IMR-90 (cell line): ENCODE measurements around the gene APPBP2. TPM values are rescaled to one million over a fixed set of nuclear protein-coding genes. Genes with fewer than 3 reads are reported as not detected.

Experiments
- ATAC-seq: fragments of 200-7000 bp; cut with Tn5 transposase; 2 replicates; pipeline ENCODE4 v1.9.1; 2020; ENCODE audit warnings: low read depth, mild to moderate bottlenecking, moderate library complexity
- BruUV-seq: library from RNA; stranded (reverse); fragments of 400-500 nt; replicated peaks from 2 replicates; lab custom pipeline; 2021; lab: Mats Ljungman, UMichigan
- CTCF ChIA-PET: fragments of 300-600 bp; formaldehyde crosslinking; extraction: SDS; loops from one replicate; lab custom pipeline; 2021; ENCODE audit warnings: antibody characterized with exemption; lab: Yijun Ruan, JAX
- POLR2A ChIA-PET: fragments of 300-600 bp; sonication (Branson Sonifier 250); formaldehyde crosslinking; loops from one replicate; lab custom pipeline; 2022; ENCODE audit warnings: antibody characterized with exemption; ENCODE audit not compliant: unreplicated experiment; lab: Charles Lee
- DNase-seq: peaks from one replicate; pipeline ENCODE4 v3.0.0; 2013
- H2AFZ ChIP-seq: replicated peaks from 2 replicates; pipeline ENCODE3; 2013; ENCODE audit warnings: low read length, mild to moderate bottlenecking; ENCODE audit not compliant: poor library complexity
- H2AK5ac ChIP-seq: 2 replicates; pipeline ENCODE4 v1.6.1; 2013; ENCODE audit warnings: low read depth, low read length, inconsistent platforms
- H2AK9ac ChIP-seq: replicated peaks from 2 replicates; pipeline ENCODE3; 2013; ENCODE audit warnings: mild to moderate bottlenecking, low read depth, low read length, moderate library complexity; ENCODE audit not compliant: poor library complexity
- H2BK120ac ChIP-seq: 2 replicates; pipeline ENCODE4 v1.6.1; 2013; ENCODE audit warnings: low read depth, low read length, inconsistent platforms
- H2BK15ac ChIP-seq: 3 replicates; pipeline ENCODE4 v1.6.1; 2013; ENCODE audit warnings: low read depth, low read length, inconsistent platforms
- H2BK20ac ChIP-seq: 2 replicates; pipeline ENCODE4 v1.6.1; 2013; ENCODE audit warnings: low read depth, mild to moderate bottlenecking, inconsistent platforms, low read length, moderate library complexity
- H2BK5ac ChIP-seq: 2 replicates; pipeline ENCODE4 v1.6.1; 2013; ENCODE audit warnings: mild to moderate bottlenecking, low read depth, low read length, inconsistent platforms; ENCODE audit not compliant: poor library complexity, severe bottlenecking
- H3K14ac ChIP-seq: replicated peaks from 2 replicates; pipeline ENCODE4 v1.6.1; 2013; ENCODE audit warnings: low read depth, low read length, inconsistent platforms
- H3K18ac ChIP-seq: 2 replicates; pipeline ENCODE4 v1.6.1; 2013; ENCODE audit warnings: low read depth, low read length, control low read depth
- H3K23ac ChIP-seq: 2 replicates; pipeline ENCODE4 v1.6.1; 2013; ENCODE audit warnings: low read depth, low read length, inconsistent platforms
- H3K27ac ChIP-seq: 2 replicates; pipeline ENCODE4 v1.5.1; 2013; ENCODE audit warnings: mild to moderate bottlenecking, control low read depth, low read length; ENCODE audit not compliant: insufficient read depth
- H3K27me3 ChIP-seq: 2 replicates; pipeline ENCODE4 v1.6.1; 2013; ENCODE audit warnings: low read length; ENCODE audit not compliant: control insufficient read depth, insufficient read depth
- H3K36me3 ChIP-seq: 2 replicates; pipeline ENCODE4 v1.6.1; 2013; ENCODE audit warnings: low read length, mixed read lengths; ENCODE audit not compliant: control insufficient read depth, insufficient read depth
- H3K4ac ChIP-seq: 2 replicates; pipeline ENCODE4 v1.6.1; 2013; ENCODE audit warnings: low read depth, low read length, inconsistent platforms
- H3K4me1 ChIP-seq: 2 replicates; pipeline ENCODE4 v1.6.1; 2013; ENCODE audit warnings: low read length, mixed read lengths; ENCODE audit not compliant: control insufficient read depth, insufficient read depth
- H3K4me2 ChIP-seq: 2 replicates; pipeline ENCODE4 v1.6.1; 2013; ENCODE audit warnings: low read depth, mild to moderate bottlenecking, control low read depth, low read length, moderate library complexity
- H3K4me3 ChIP-seq: 2 replicates; pipeline ENCODE4 v1.5.1; 2013; ENCODE audit warnings: low read depth, mild to moderate bottlenecking, control low read depth, low read length, moderate library complexity; ENCODE audit not compliant: insufficient read depth
- H3K56ac ChIP-seq: 2 replicates; pipeline ENCODE4 v1.6.1; 2013; ENCODE audit warnings: low read length, inconsistent platforms; ENCODE audit not compliant: insufficient read depth; ENCODE audit errors: extremely low read depth
- H3K79me1 ChIP-seq, 2 experiments: 2 replicates each; pipeline ENCODE4 v1.6.1; 2013; ENCODE audit warnings: low read length in 2 of 2, inconsistent platforms in 1 of 2, low read depth in 1 of 2
- H3K9ac ChIP-seq: 2 replicates; pipeline ENCODE4 v1.6.1; 2013; ENCODE audit warnings: low read depth, low read length, control low read depth
- H3K9me1 ChIP-seq: 2 replicates; pipeline ENCODE4 v1.6.1; 2013; ENCODE audit warnings: low read length, inconsistent platforms; ENCODE audit not compliant: insufficient read depth
- H3K9me3 ChIP-seq: 2 replicates; pipeline ENCODE4 v1.6.1; 2013; ENCODE audit warnings: low read length; ENCODE audit not compliant: control insufficient read depth, insufficient read depth
- H4K20me1 ChIP-seq: 2 replicates; pipeline ENCODE4 v1.6.1; 2013; ENCODE audit warnings: low read length, inconsistent platforms; ENCODE audit not compliant: insufficient read depth
- H4K5ac ChIP-seq: 2 replicates; pipeline ENCODE4 v1.6.1; 2013; ENCODE audit warnings: mild to moderate bottlenecking, low read depth, low read length, control low read depth
- H4K8ac ChIP-seq, 2 experiments: 2 replicates each; pipeline ENCODE4 v1.6.1; 2013; ENCODE audit warnings: low read depth in 2 of 2, low read length in 2 of 2, control low read depth in 1 of 2, inconsistent platforms in 1 of 2
- H4K91ac ChIP-seq: 2 replicates; pipeline ENCODE4 v1.6.1; 2013; ENCODE audit warnings: low read depth, low read length, inconsistent platforms; ENCODE audit not compliant: insufficient read depth
- BHLHE40 ChIP-seq: fragments of 150-350 bp; IDR thresholded peaks from 2 replicates; pipeline ENCODE4 v1.6.1; 2016; ENCODE audit warnings: mild to moderate bottlenecking, low read depth, low read length
- CEBPB ChIP-seq: IDR thresholded peaks from 2 replicates; pipeline ENCODE4 v1.6.1; 2012; ENCODE audit warnings: low read depth, low read length, improper control_type of control experiment
- CHD1 ChIP-seq: IDR thresholded peaks from 2 replicates; pipeline ENCODE4 v1.6.1; 2012; ENCODE audit warnings: low read depth, low read length, improper control_type of control experiment
- FOS ChIP-seq: fragments of 150-350 bp; IDR thresholded peaks from 2 replicates; pipeline ENCODE4 v1.6.1; 2016; ENCODE audit warnings: low read depth, low read length
- MAFK ChIP-seq: IDR thresholded peaks from 2 replicates; pipeline ENCODE4 v1.6.1; 2012; ENCODE audit warnings: low read depth, low read length, improper control_type of control experiment
- MAZ ChIP-seq: IDR thresholded peaks from 2 replicates; pipeline ENCODE4 v1.6.1; 2012; ENCODE audit warnings: low read depth, mild to moderate bottlenecking, low read length, improper control_type of control experiment, moderate library complexity, borderline replicate concordance
- MXI1 ChIP-seq: IDR thresholded peaks from 2 replicates; pipeline ENCODE4 v1.6.1; 2012; ENCODE audit warnings: low read depth, mild to moderate bottlenecking, low read length, moderate library complexity, borderline replicate concordance
- NFE2L2 ChIP-seq: fragments of 150-350 bp; IDR thresholded peaks from 2 replicates; pipeline ENCODE4 v1.6.1; 2016; ENCODE audit warnings: low read depth, mild to moderate bottlenecking, low read length
- POLR2A ChIP-seq: IDR thresholded peaks from 2 replicates; pipeline ENCODE4 v1.6.1; 2012; ENCODE audit warnings: mild to moderate bottlenecking, low read depth, low read length
- RAD21 ChIP-seq: IDR thresholded peaks from 2 replicates; pipeline ENCODE4 v1.6.1; 2012; ENCODE audit warnings: low read length, improper control_type of control experiment
- RCOR1 ChIP-seq: IDR thresholded peaks from 2 replicates; pipeline ENCODE4 v1.6.1; 2012; ENCODE audit warnings: mild to moderate bottlenecking, low read length, improper control_type of control experiment; ENCODE audit not compliant: insufficient replicate concordance
- RFX5 ChIP-seq: IDR thresholded peaks from 2 replicates; pipeline ENCODE4 v1.8.0; 2012; ENCODE audit warnings: low read depth, mild to moderate bottlenecking, low read length, moderate library complexity
- SMC3 ChIP-seq: fragments of 150-350 bp; IDR thresholded peaks from 2 replicates; pipeline ENCODE4 v1.6.1; 2016; ENCODE audit warnings: low read depth, mild to moderate bottlenecking, antibody characterized with exemption, low read length, moderate library complexity
- dilution Hi-C: fragments of 300-500 bp; cut with HindIII; formaldehyde crosslinking; loops from one replicate; pipeline ENCODE4 v1.14.3; 2018; ENCODE audit warnings: low sequenced_read_pairs; ENCODE audit not compliant: unreplicated experiment
- in situ Hi-C: fragments of 300-500 bp; cut with MboI; formaldehyde crosslinking; loops from 3 replicates; pipeline ENCODE4 v1.14.3; 2019; ENCODE audit warnings: low sequenced_read_pairs, inconsistent platforms, mixed read lengths
- intact Hi-C: fragments of 100-400 bp; cut with micrococcal nuclease; formaldehyde crosslinking; loops from 2 replicates; pipeline ENCODE4 v1.10.0; 2022
- polyA plus RNA-seq, 3 experiments: library from polyadenylated mRNA; depleted of rRNA; stranded (reverse); fragments of >200 nt; gene quantifications; 2 replicates each; pipeline ENCODE4 v1.2.3, GENCODE V29; 2012; ENCODE audit warnings: low replicate concordance in 1 of 3
- total RNA-seq: library from RNA; depleted of rRNA; stranded (reverse); fragments of >200 nt; gene quantifications from 2 replicates; pipeline ENCODE4 v1.2.3, GENCODE V29; 2012
- TF ChIP-seq, protein P1 (sequence below): fragments of 150-350 bp; IDR thresholded peaks from 2 replicates; pipeline ENCODE4 v1.6.1; 2016; ENCODE audit warnings: low read depth, mild to moderate bottlenecking, low read length, moderate library complexity, borderline replicate concordance
- TF ChIP-seq, protein P2 (sequence below): conservative IDR thresholded peaks from 2 replicates; pipeline ENCODE4 v1.5.1; 2012; ENCODE audit warnings: mild to moderate bottlenecking, low read depth, low read length, improper control_type of control experiment
- TF ChIP-seq, protein P3 (sequence below): fragments of 150-350 bp; IDR thresholded peaks from 2 replicates; pipeline ENCODE4 v1.6.1; 2017; ENCODE audit warnings: mild to moderate bottlenecking, antibody characterized with exemption, low read length, low read depth

Gene APPBP2
- total and polyA plus RNA-seq, 2 of the 4 experiments (the other 2 are of a cell fraction) = 12.3 to 93.9 TPM

DNA sequence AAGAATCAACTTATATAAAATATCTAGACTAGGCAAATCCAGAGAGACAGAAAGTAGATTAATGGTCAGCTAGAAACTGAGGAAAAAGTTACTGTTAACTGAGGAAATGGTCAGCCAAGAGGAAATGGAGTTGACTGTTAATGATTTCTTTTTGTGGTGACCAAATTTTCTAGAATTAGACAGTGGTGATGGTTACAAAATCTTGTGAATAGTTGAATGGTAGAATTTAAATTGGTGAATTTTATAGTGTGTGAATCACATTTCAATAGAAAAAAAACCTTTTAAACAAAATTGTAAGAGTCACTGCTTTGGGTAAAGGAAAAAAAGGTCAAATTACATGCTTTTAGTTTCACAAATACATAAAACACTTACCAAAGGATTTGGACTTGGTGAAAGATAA, 30.0 kb downstream of the APPBP2 start:
- no peak overlapping the region for H3K18ac ChIP-seq
- no peak overlapping the region for H3K4ac ChIP-seq
- intact Hi-C loops (no loop called here), in situ Hi-C loops (no loop called here), dilution Hi-C loops (no loop called here)
- H3K4me1 ChIP-seq = peaks cover 2% of the 10 kb centered on the region; the same call in 1 of the 2 replicates
- no peak overlapping the region for H2BK20ac ChIP-seq
- peaks cover 7% of the 10 kb centered on the region for H3K9me3 ChIP-seq
- H2BK5ac ChIP-seq = peak overlapping the region; percentile 39
- no TSS peak for BruUV-seq
- H2BK120ac ChIP-seq = no peak overlapping the region
- peaks cover 22% of the 10 kb centered on the region for H4K20me1 ChIP-seq
- H3K27ac ChIP-seq = no peak overlapping the region
- H3K4me2 ChIP-seq = no peak overlapping the region
- no peak overlapping the region for H3K14ac ChIP-seq
- no peak overlapping the region for H3K56ac ChIP-seq
- H3K23ac ChIP-seq = no peak overlapping the region
- no peak overlapping the region for H3K9ac ChIP-seq
- H4K91ac ChIP-seq = no peak overlapping the region
- 0 out of 2 replicates have a peak, but pooled peaks cover 4% of the 10 kb centered on the region for H3K9me1 ChIP-seq
- H3K27me3 ChIP-seq = no peaks in the 10 kb centered on the region
- DNase-seq (peak; percentile 18), ATAC-seq (no peak; the same call in 1 of the 2 replicates)
- H2AFZ ChIP-seq = no peak overlapping the region
- no peak overlapping the region for H4K5ac ChIP-seq
- H2AK9ac ChIP-seq = no peak overlapping the region
- ChIA-PET CTCF (no interaction called here), POLR2A (no interaction called here)
- H2BK15ac ChIP-seq = no peak overlapping the region
- TF ChIP-seq MAZ = no peak
- TF ChIP-seq, protein P1, sequence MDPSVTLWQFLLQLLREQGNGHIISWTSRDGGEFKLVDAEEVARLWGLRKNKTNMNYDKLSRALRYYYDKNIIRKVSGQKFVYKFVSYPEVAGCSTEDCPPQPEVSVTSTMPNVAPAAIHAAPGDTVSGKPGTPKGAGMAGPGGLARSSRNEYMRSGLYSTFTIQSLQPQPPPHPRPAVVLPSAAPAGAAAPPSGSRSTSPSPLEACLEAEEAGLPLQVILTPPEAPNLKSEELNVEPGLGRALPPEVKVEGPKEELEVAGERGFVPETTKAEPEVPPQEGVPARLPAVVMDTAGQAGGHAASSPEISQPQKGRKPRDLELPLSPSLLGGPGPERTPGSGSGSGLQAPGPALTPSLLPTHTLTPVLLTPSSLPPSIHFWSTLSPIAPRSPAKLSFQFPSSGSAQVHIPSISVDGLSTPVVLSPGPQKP = no peak
- no peak for TF ChIP-seq CEBPB
- no peak for TF ChIP-seq FOS
- no peak for TF ChIP-seq RCOR1
- no peak for TF ChIP-seq MAFK
- TF ChIP-seq RFX5 = no peak
- no peak for TF ChIP-seq SMC3
- TF ChIP-seq MXI1 = no peak
- TF ChIP-seq NFE2L2 = no peak
- TF ChIP-seq BHLHE40 = no peak
- TF ChIP-seq, protein P2, sequence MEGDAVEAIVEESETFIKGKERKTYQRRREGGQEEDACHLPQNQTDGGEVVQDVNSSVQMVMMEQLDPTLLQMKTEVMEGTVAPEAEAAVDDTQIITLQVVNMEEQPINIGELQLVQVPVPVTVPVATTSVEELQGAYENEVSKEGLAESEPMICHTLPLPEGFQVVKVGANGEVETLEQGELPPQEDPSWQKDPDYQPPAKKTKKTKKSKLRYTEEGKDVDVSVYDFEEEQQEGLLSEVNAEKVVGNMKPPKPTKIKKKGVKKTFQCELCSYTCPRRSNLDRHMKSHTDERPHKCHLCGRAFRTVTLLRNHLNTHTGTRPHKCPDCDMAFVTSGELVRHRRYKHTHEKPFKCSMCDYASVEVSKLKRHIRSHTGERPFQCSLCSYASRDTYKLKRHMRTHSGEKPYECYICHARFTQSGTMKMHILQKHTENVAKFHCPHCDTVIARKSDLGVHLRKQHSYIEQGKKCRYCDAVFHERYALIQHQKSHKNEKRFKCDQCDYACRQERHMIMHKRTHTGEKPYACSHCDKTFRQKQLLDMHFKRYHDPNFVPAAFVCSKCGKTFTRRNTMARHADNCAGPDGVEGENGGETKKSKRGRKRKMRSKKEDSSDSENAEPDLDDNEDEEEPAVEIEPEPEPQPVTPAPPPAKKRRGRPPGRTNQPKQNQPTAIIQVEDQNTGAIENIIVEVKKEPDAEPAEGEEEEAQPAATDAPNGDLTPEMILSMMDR = no peak
- TF ChIP-seq POLR2A = no peak
- TF ChIP-seq, protein P3, sequence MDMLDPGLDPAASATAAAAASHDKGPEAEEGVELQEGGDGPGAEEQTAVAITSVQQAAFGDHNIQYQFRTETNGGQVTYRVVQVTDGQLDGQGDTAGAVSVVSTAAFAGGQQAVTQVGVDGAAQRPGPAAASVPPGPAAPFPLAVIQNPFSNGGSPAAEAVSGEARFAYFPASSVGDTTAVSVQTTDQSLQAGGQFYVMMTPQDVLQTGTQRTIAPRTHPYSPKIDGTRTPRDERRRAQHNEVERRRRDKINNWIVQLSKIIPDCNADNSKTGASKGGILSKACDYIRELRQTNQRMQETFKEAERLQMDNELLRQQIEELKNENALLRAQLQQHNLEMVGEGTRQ = no peak
- no peak for TF ChIP-seq CHD1
- no peak for TF ChIP-seq RAD21
- H3K4me3 ChIP-seq = no peak overlapping the region
- H3K79me1 ChIP-seq = peaks cover 14 to 62% of the 10 kb centered on the region in 2 experiments
- peaks cover 35% of the 10 kb centered on the region for H3K36me3 ChIP-seq
- H4K8ac ChIP-seq = no peak overlapping the region
- no peak overlapping the region for H2AK5ac ChIP-seq
